ENCODE measurements around the gene CSNK2A1.
"Not testable (repeated sequence)": the region's sequence is repeated elsewhere in the genome, so short reads cannot be mapped to it uniquely, and the experiment has no call there.

CSNK2A1 gene

GRCh38 chr20:531608-532007 is 12.0 kb downstream of the CSNK2A1 start:
- DNase-seq = no peak

- no peak for DNase-seq
Measured at GRCh38 chr20:530321-530720, 13.3 kb downstream of the CSNK2A1 start.

GRCh38 chr20:528923-529604 is 14.5 kb downstream of the CSNK2A1 start:
- peak; percentile 16 for DNase-seq

- no peak for DNase-seq
Measured at GRCh38 chr20:527571-527886, 16.1 kb downstream of the CSNK2A1 start.

GRCh38 chr20:521860-522259 is 21.7 kb downstream of the CSNK2A1 start:
- DNase-seq = no peak

GRCh38 chr20:519999-520398 is 23.6 kb downstream of the CSNK2A1 start:
- no peak for DNase-seq

GRCh38 chr20:517221-517620 is 26.4 kb downstream of the CSNK2A1 start:
- no peak for DNase-seq

GRCh38 chr20:516799-517198 is 26.8 kb downstream of the CSNK2A1 start:
- no peak for DNase-seq

GRCh38 chr20:515696-516095 is 27.9 kb downstream of the CSNK2A1 start:
- no peak for DNase-seq

GRCh38 chr20:513429-513828 is 30.2 kb downstream of the CSNK2A1 start:
- no peak for DNase-seq

GRCh38 chr20:510328-511057 is 33.1 kb downstream of the CSNK2A1 start:
- not testable (repeated sequence) for DNase-seq

- not testable (repeated sequence) for DNase-seq
Measured at GRCh38 chr20:508364-508787, 35.2 kb downstream of the CSNK2A1 start.

GRCh38 chr20:507761-508332 is 35.7 kb downstream of the CSNK2A1 start:
- DNase-seq = no peak

GRCh38 chr20:507006-507758 is 36.4 kb downstream of the CSNK2A1 start:
- DNase-seq = no peak

- DNase-seq = no peak
Measured at GRCh38 chr20:504632-505075, 38.9 kb downstream of the CSNK2A1 start.

- no peak for DNase-seq
Measured at GRCh38 chr20:503048-503737, 40.4 kb downstream of the CSNK2A1 start.

- DNase-seq = no peak
Measured at GRCh38 chr20:497979-498378, 45.6 kb downstream of the CSNK2A1 start.

- DNase-seq = no peak
Measured at GRCh38 chr20:496126-496696, 47.4 kb downstream of the CSNK2A1 start.

- no peak for DNase-seq
Measured at GRCh38 chr20:492159-492558, 51.4 kb downstream of the CSNK2A1 start.

- DNase-seq = no peak
Measured at GRCh38 chr20:487655-488054, 55.9 kb downstream of the CSNK2A1 start.

GRCh38 chr20:483815-484644 is 59.6 kb downstream of the CSNK2A1 start:
- no peak for DNase-seq

GRCh38 chr20:481167-481566 is 62.4 kb downstream of the CSNK2A1 start:
- no peak for DNase-seq
